HG03342 (cell line): ENCODE results near the gene PCDH18.
"Not testable (repeated sequence)": the region's sequence is repeated elsewhere in the genome, so short reads cannot be mapped to it uniquely, and the experiment has no call there.

Experiments
- ATAC-seq: cut with Tn5 transposase; IDR thresholded peaks from one replicate; pipeline ENCODE4 v1.9.1; 2021; ENCODE audit warnings: mild to moderate bottlenecking, moderate library complexity; ENCODE audit not compliant: unreplicated experiment

PCDH18 gene

GRCh38 chr4:137529432-137529831 lies 2.9 kb downstream of the PCDH18 start:
- no peak for ATAC-seq

GRCh38 chr4:137528673-137529072 lies 3.6 kb downstream of the PCDH18 start:
- no peak for ATAC-seq

GRCh38 chr4:137526681-137527080 lies 5.6 kb downstream of the PCDH18 start:
- no peak for ATAC-seq

GRCh38 chr4:137524725-137525369 lies 7.4 kb downstream of the PCDH18 start:
- ATAC-seq: no peak

GRCh38 chr4:137523329-137523728 lies 9.0 kb downstream of the PCDH18 start:
- ATAC-seq: no peak

GRCh38 chr4:137521053-137521452 lies 11.2 kb downstream of the PCDH18 start:
- ATAC-seq: no peak

- ATAC-seq: no peak
These were observed 12.9 kb downstream of the PCDH18 start for GRCh38 chr4:137519406-137519805.

- not testable (repeated sequence) for ATAC-seq
These were observed 15.0 kb downstream of the PCDH18 start for GRCh38 chr4:137517323-137517722.

GRCh38 chr4:137514406-137515111 lies 17.7 kb downstream of the PCDH18 start:
- ATAC-seq: no peak

GRCh38 chr4:137510557-137511265 lies 21.6 kb downstream of the PCDH18 start:
- ATAC-seq: peak; percentile 51

GRCh38 chr4:137509855-137510282 lies 22.4 kb downstream of the PCDH18 start:
- ATAC-seq: no peak

- no peak for ATAC-seq
These were observed 29.8 kb downstream of the PCDH18 start for GRCh38 chr4:137502339-137503129.

- not testable (repeated sequence) for ATAC-seq
These were observed 36.0 kb downstream of the PCDH18 start for GRCh38 chr4:137496267-137496666.

GRCh38 chr4:137495578-137495977 lies 36.7 kb downstream of the PCDH18 start:
- ATAC-seq: no peak

- ATAC-seq: not testable (repeated sequence)
These were observed 48.9 kb downstream of the PCDH18 start for GRCh38 chr4:137483313-137483959.

- ATAC-seq: not testable (repeated sequence)
These were observed 52.6 kb downstream of the PCDH18 start for GRCh38 chr4:137479657-137480056.

- ATAC-seq: no peak
These were observed 55.9 kb downstream of the PCDH18 start for GRCh38 chr4:137476345-137476744.

GRCh38 chr4:137474711-137475301 lies 57.5 kb downstream of the PCDH18 start:
- ATAC-seq: no peak

- no peak for ATAC-seq
These were observed 60.4 kb downstream of the PCDH18 start for GRCh38 chr4:137471895-137472294.

GRCh38 chr4:137471461-137471860 lies 60.8 kb downstream of the PCDH18 start:
- ATAC-seq: no peak
